Pons (tissue), 1 donor: ENCODE data around the gene CENPS.
"Not testable (repeated sequence)": the region's sequence is repeated elsewhere in the genome, so short reads cannot be mapped to it uniquely, and the experiment has no call there.

Experiments used
- DNase-seq: peaks from one replicate; pipeline ENCODE4 v3.0.0-alpha.2; 2016; ENCODE audit warnings: low spot score

CENPS gene

GRCh38 chr1:10451287-10451686, 21.1 kb downstream of the CENPS start:
- no peak for DNase-seq

DNA sequence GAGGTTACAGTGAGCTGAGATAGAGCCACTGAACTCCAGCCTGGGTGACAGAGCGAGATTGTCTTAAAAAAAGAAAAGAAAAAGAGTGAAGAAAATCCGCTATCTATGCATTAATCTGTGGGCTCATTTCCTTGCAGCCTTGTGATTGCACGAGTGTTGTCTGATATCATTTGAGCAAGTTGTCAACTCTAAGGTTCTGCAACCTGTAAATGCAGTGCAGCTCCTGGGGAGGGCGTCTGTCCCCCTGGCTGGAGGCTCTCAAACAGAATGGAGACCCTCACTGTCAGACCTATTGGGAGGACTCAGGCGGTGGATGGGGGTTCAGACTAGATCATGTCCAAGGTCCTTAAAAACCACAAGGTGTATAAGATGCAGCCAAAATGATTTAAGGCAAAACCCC, 25.8 kb downstream of the CENPS start:
- DNase-seq: no peak

- no peak for DNase-seq
These were observed 26.4 kb downstream of the CENPS start for GRCh38 chr1:10456661-10457060.

DNA sequence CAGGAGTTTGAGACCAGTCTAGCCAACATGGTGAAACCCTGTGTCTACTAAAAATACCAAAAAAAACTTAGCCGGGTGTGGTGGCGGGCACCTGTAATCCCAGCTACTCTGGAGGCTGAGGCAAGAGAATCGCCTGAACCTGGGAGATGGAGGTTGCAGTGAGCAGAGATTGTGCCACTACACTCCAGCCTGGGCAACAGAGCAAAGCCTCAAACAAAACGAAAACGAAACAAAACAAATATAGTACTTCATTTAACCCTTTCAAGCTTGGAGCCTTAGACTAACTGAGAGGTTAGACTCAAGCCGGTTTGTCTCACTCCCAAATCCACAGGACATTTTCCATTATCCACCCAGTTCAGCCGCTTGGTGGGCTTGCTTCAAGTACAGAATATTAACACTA, 27.2 kb downstream of the CENPS start:
- not testable (repeated sequence) for DNase-seq

GRCh38 chr1:10457875-10458274, 27.6 kb downstream of the CENPS start:
- no peak for DNase-seq

GRCh38 chr1:10459184-10459583, 29.0 kb downstream of the CENPS start:
- no peak for DNase-seq

GRCh38 chr1:10467078-10467477, 36.8 kb downstream of the CENPS start:
- DNase-seq: no peak

DNA sequence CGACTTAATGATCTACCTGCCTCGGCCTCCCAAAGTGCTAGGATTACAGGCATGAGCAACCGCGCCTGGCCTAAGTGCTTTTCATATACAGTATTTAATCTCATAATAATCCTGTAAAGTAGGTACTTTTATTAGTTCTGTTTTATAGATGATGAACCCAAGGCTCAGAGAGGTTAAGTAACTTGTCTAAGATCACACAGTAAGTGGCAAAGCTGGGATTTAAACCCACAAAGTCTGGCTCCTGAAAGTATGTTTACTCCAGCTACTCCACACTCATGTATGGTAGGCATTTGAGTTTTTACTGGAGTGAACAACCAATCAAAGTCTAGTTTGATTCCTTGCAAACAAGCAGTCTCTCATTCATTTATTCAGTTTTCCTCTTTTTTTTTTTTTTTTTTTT, 39.8 kb downstream of the CENPS start:
- DNase-seq: no peak

DNA sequence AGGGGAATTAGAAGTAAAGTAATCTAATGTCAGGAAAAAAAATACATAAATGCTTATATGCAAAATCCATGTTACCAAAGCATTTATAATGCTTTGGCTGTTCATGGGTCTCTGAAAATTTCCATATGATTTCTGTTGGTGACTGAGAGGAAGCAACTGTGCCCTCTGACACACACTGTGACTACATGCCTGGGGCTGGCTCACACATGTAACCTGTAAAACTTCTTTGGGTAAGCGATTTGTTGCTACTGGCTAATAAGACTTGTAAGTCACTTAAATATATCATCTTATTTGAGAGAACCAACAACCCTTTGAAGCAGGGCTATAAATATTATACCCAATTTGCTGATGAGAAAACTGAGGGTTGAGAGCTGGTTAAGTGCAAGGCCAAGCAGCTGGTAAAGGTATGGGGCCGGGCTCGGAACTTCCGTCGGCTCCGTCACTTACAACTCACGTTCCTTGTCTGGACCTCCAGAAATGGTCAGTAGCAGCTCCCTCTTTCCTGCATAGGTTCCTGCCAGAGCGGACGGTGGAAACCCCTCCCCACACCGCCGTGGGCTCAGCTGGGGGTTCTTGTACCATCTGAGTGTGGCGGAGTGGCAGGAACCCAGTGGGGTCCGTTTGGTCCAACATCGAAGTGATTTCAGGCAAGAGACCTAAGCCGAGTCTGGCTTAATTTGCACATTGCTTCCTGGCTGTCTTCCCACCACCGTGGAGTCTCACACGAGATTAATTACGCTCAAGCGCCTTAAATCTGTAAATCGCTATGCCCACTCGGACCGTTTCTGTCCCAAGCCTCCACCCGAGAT, 41.4 kb downstream of the CENPS start:
- DNase-seq: no peak

DNA sequence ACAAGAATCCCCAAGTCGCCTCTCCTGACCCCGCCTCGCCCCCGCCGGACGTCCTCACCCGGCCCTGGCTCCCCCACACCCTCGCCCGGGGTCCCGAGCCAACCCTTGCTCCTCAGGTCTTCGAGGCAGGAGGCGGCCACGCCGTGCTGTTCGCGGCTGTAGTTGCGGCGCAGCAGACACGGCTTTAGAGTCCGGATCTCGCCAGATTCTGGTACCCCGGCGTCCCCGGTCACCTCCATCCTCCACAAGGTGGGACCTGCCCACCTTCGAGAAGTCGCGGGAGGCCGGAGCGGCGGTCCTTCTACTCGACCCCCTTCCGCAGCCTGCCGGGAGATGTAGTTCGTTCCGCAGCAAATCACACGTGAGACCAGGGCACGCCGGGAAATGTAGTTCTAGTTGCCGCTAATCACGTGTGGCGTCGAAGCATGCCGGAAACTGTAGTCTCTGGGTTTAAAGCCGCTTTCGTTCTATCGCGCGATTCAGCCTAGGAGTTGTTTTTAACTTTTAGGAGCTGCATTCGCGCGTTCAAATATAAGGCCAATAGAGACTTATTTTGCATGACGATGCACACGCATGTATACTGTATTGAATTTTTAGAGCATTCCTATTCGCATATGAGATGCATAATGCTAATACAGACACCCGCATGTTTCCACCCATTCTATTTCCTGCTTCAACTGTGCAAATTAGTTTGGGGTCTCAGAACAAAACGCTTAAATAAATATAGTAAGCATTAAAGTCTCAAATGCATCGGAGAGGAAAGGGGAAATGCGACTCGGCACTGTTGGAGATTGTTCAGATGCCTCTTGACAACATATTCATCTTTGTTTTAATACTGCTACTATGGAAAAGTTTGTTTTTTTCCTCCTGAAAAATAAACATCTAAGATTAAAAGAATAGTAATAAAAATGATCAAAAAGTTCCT, 42.2 kb downstream of the CENPS start, which contains the start of gene DFFA:
TSS of gene DFFA (minus strand) at position 310 of the 925 bp plus-strand sequence. CDS start at position 239, 71 bp downstream.
- DNase-seq: peak; percentile 93

GRCh38 chr1:10473145-10473765, 43.0 kb downstream of the CENPS start:
- no peak for DNase-seq

- DNase-seq: not testable (repeated sequence)
These were observed 44.0 kb downstream of the CENPS start for GRCh38 chr1:10474309-10474612.

DNA sequence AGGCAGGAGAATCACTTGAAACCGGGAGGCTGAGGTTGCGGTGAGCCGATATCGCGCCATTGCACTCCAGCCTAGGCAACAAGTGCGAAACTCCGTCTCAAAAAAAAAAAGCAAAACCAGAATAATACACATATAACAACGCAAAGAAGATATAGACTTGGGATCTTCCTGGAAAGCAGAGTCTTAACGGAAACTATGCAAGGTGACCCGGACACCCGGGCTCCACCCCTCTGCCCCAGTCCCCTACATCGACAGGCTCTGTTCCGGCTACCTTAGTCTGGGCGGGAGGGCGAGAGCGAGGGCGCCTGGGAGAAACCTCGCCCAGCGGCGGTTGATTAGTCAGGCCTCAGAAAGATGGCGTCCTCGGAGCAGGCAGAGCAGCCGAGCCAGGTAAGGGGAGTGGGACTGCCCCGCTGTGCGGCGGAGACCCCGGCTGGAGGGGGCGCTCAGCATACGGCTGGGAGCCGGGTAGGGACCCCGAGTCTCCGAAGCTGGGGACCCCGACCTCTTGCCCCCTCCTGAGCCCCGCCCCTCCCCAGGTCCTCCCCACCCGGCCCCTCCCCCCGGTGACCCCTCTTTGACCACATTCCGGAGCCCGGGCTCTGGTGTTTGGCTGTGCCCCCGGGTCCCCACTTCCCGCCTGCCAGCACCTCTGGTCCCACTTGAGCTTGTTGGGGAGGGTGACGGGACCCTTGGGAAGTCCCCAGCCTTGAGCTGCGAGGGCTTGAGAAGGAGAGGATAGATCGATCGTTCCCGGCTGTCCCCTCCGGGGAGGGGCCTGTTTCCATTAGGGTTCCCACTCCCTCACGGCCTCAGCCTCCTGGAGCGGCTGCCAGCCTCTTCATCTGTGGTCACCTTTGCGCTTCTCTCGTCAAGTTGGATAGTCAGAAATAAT, 44.6 kb downstream of the CENPS start, which contains the start of gene PEX14:
TSS of gene PEX14 (plus strand) at position 338 of the 895 bp plus-strand sequence. CDS start at position 355, 17 bp downstream.
- peak; percentile 71 for DNase-seq

DNA sequence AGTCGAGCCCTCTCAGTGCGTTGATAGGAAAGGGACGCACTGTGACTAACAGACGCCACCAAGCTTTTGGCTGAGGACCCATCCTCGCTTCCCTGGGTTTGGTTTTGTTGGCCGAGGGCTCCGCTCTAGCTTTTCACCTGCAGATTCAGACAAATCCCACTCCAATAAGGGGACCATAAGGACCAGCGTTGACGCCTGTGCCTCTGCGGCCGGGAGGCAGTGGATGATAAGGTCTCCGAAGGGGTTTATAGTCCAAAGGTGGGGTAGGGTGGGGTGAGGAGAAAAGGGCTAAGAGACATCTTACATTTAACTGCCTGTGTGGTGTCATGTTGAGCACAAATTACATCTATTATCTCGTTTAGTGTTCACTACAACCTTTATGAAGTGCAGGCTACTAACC, 45.3 kb downstream of the CENPS start:
- DNase-seq: no peak

DNA sequence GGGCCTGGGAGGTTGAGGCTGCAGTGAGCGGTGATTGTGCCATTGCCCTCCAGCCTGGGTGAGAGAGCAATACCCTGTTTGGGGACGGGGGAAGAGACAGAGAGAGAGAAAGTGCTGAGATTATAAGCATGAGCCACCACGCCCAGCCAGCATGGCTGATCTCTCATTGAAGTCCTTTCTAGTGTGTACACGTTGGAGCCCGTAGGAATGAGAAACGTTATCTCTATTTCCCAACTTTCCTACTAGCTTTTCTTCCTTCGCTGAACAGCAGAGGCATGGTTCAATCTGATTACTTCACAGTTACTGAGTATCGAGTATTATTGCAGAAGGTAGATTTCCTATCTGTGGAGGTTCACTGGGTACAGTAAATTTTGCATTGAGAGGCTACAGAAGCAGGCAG, 49.1 kb downstream of the CENPS start:
- no peak for DNase-seq

DNA sequence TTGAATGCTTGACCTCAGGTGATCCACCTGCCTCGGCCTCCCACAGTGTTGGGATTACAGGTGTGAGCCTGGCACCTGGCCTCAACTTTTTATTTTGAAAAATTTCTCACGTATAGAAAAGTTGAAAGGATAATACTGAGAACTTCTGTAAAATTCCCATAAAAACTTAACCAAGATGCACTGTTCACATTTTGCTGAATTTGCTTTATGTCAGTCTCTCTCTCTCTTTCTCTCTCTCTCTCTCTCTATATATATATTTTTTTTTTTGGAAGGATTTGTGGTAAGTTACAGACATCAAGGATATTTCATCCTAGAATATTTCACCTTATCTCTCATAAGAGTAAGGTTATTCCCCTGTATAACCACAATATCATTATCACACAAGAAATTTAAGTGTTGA, 50.4 kb downstream of the CENPS start:
- no peak for DNase-seq

DNA sequence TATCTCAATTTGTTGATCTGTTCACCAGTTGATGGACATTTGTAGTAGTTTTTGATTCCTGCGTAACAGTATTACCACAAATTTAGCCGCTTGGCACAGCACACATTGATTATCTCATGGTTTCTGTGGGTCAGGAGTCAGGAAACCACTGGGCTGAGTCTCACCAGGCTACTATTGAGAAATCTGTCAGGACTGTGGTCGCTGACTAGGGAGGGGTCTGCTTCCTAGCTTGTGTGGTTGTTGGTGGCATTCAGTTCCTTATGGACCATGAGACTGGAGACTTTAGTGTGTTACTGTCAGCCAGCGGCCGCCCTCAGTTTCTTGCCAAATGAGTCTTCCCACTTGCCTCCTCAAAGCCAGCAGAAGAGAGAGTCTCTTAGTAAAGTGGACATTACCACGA, 54.3 kb downstream of the CENPS start:
- DNase-seq: no peak

- no peak for DNase-seq
These were observed 59.2 kb downstream of the CENPS start for GRCh38 chr1:10489291-10490055.

GRCh38 chr1:10490286-10490970, 60.2 kb downstream of the CENPS start:
- DNase-seq: no peak
